ENCODE data around the gene P2RX1. TPM values are rescaled to one million over a fixed set of nuclear protein-coding genes. Genes with fewer than 3 reads are reported as not detected.
A peak's percentile ranks its signal among the peaks of the same experiment; 100 is the strongest.

Gene P2RX1
- total RNA-seq, result 1 to 10 TPM in 3 of 4 donors, under 1 TPM in 1; 0.87 to 8.6 (median 4.9) TPM

DNA sequence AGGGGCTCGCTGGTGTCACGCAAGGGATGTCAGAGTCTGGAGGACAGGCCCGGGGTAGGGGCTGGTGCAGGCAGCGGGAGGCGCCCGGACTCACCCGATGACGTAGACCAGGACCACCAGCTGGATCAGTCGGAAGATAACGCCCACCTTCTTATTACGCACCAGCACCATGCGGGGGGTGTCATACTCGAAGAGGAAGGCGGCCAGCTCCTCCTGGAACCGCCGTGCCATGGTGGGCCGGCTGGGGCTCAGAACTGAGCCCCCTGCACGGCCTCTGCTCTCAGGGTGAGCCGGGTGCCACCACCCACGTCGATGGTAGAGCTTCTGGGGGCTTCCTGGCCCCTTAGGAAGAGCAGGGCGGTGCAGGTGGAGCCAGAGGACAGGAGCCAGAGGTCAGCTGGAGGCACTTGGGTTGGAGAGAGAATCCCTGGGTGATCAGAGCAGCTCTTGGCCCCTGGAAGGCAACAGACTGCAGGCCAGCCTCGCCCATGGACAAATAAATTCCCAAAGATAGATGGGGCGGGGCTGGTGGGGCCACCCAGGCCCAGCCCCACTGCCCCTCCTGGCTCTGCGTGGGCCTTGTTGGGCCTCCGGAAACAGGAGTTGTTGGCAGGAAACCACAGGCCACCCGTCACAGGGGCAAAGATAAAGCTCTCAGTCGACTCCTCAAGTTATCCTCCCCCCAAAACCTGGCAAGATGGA lies at the start of gene P2RX1:
Gene P2RX1, minus strand, starts transcription at position 471 of the 702 bp plus-strand sequence. Its CDS starts 240 bp downstream, at position 231.
- TF ChIP-seq POLR2A (IDR thresholded peaks at IDR 0.05), result peak in 1 of 2 donors; percentile 15
- TF ChIP-seq, protein P1, sequence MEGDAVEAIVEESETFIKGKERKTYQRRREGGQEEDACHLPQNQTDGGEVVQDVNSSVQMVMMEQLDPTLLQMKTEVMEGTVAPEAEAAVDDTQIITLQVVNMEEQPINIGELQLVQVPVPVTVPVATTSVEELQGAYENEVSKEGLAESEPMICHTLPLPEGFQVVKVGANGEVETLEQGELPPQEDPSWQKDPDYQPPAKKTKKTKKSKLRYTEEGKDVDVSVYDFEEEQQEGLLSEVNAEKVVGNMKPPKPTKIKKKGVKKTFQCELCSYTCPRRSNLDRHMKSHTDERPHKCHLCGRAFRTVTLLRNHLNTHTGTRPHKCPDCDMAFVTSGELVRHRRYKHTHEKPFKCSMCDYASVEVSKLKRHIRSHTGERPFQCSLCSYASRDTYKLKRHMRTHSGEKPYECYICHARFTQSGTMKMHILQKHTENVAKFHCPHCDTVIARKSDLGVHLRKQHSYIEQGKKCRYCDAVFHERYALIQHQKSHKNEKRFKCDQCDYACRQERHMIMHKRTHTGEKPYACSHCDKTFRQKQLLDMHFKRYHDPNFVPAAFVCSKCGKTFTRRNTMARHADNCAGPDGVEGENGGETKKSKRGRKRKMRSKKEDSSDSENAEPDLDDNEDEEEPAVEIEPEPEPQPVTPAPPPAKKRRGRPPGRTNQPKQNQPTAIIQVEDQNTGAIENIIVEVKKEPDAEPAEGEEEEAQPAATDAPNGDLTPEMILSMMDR (IDR thresholded peaks at IDR 0.05), result no peak
- no peaks in the 10 kb centered on the region for H3K9me3 ChIP-seq
- no peaks in the 10 kb centered on the region for H3K36me3 ChIP-seq
- peak within 1 kb of the TSS in 2 of 4 donors; percentile 18 to 24 for H3K4me3 ChIP-seq
- peak within 1 kb of the TSS in 3 of 4 donors; percentile 36 to 58 (median 57) for H3K27ac ChIP-seq
- WGBS, 2 donors, result 60 to 75% methylated on average over 19 to 28 of the region's 28 CpGs
- no peak for DNase-seq (ENCODE audit: low spot score in 2 of 2)
- H3K27me3 ChIP-seq, result no peaks in the 10 kb centered on the region
- peaks cover 0 to 34% (median 14%) of the 10 kb centered on the region in 4 donors for H3K4me1 ChIP-seq

DNA sequence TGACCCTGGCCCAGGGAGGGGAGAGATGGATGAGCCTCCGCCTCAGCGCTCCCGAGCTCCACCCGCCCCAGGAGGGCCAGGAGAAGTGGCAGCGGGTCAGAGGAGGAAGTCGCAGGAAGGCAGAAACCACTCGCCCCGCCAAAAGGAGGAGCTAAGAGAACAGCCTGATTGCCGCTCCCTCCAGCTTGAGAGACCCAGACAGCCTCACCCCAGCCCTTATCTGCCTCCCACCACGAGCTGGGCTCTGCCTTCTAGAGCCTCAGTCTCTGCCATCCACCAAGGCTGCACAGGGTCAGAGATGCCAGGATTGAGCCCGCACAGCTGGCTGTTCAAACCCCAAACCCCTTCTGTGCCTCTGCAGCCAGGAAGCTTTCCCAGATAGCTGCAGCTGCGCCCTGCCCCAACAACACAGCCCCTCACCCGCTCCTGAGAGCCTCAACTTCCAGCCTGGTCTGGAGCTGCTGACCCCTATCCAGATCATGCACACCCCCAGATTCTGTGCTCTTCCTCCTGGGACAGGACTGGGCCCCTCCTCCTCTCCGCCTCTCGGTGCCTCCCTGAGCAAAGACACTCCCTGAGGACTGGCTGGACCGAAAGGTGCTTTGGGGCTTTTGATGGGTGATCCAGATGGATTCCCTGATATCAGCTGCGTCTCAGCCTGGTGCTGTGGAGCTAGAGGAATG lies 49.0 kb upstream of the P2RX1 start:
- H3K27me3 ChIP-seq, result peaks cover 0 to 61% of the 10 kb centered on the region in 2 donors
- WGBS, 2 donors, result 16 to 18% methylated on average over 16 to 17 of the region's 17 CpGs
- peaks cover 0 to 31% (median 13%) of the 10 kb centered on the region in 4 donors for H3K4me1 ChIP-seq
- no peaks in the 10 kb centered on the region for H3K9me3 ChIP-seq
- H3K36me3 ChIP-seq, result no peaks in the 10 kb centered on the region
- peak overlapping the region; percentile 3 to 63 (median 40) for H3K4me3 ChIP-seq
- TF ChIP-seq, protein P1 (IDR thresholded peaks at IDR 0.05), result no peak
- no peak for TF ChIP-seq POLR2A (IDR thresholded peaks at IDR 0.05)
- TF ChIP-seq EP300 (IDR thresholded peaks at IDR 0.05), result no peak
- peak overlapping the region in 1 of 4 donors; percentile 80 for H3K27ac ChIP-seq
- DNase-seq (ENCODE audit: low spot score in 2 of 2), result peak; percentile 31

DNA sequence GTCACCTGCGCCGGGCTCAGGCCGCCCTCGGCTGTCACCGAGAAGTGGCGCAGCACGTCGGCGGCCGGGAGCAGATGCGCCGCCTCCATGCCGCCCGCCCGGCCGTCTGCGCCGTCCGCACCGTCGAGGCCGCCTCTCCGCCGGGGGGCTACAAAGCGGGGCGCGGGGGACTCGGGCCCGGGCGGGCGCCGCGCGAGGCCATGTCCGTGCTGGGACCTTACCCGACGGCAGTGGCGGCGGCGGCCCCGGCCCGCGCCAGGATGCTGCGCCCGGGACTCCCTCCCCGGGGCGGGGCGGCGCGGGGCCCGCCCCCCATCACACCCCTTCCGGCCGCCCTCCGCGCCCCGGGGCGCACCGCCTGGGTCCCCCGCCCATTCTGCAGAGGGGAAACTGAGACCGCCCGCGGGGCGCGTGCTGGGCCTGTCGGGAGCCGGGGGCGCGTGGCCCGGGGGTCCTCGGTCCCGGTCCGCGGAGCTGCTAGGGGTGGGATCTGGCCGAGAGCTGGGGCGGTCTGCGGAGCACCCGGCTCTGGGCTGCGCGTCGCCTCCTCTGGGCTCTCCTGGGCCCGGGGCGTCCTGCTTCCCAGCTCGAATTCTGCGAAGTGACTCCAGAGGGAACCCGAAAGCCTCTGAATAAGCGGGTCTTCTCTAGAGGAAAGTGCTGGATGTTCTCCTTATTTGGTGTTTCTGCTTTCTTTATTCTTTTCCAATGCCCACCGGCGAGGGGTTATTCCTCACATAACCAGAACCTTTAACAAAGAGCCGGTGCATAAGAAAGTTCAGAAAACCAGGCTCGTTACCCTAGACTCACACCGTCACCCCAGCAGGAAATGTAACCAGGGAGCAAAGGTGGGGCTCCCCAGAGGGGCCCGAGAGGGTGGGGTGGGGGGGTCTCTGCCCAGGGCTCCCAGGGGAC lies 48.2 kb upstream of the P2RX1 start, which contains the start of gene ATP2A3:
Gene ATP2A3, minus strand, starts transcription at position 235 of the 915 bp plus-strand sequence. Its CDS starts 146 bp downstream, at position 89.
- no peak for DNase-seq (ENCODE audit: low spot score in 2 of 2)
- Histone ChIP-seq H3K4me3 (peak within 1 kb of the TSS; percentile 3 to 63 (median 40)), H3K27ac (peak within 1 kb of the TSS in 1 of 4 donors; percentile 80), H3K4me1 (peaks cover 0 to 35% (median 16%) of the 10 kb centered on the region in 4 donors), H3K9me3 (no peaks in the 10 kb centered on the region), H3K27me3 (peaks cover 0 to 61% of the 10 kb centered on the region in 2 donors), H3K36me3 (no peaks in the 10 kb centered on the region)
- TF ChIP-seq EP300 (IDR thresholded peaks at IDR 0.05), result no peak
- TF ChIP-seq, protein P1 (IDR thresholded peaks at IDR 0.05), result no peak
- TF ChIP-seq POLR2A (IDR thresholded peaks at IDR 0.05), result no peak
- 0 to 1% methylated on average over 26 to 40 of the region's 92 CpGs for WGBS, 2 donors

DNA sequence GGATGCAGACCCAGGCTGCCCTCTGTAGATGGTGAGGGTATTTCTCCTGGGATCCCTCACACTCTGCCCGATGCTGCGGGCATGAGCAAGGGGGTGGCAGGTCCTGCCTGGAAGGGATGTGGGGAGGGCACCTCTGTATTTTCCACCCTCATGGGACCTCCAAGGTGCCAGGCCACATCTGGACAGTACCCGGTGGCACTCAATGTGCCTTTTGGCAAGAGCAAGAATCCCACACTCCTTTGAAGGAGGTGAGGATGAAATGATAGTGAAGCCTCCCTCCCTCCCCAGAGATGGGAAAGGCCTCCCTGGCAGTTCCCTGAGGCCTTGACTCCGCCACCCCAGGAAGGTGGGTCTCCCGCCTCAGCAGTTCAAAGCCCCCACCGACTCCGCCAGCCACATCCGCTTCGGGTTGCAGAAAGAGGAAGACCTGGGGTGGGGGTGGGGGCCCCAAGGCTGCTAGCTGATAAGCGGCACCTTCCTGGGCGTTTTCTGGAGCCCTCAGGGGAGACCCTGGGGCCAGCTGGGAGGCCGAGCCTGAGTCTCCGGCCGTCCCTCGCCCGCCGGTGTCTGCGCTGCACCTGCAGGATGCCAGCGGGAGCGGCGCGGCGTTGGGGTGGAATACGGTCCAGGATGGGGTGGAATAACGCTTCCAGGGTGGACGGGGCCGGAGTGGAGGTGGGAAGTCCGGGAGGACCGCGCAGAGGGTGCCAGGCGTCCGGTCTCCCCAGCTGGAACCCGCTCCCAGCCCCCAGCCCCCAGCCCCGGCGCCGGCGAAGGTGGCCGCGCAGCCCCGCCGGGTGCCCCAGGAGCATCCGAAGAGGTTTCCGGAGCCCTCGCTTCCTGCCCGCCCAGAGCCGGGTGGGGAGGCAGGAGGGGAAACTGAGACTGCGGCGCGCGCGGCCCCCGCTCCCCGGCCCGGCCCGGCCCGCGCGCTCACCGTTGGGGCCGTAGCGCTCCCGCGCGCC lies 47.3 kb upstream of the P2RX1 start:
- TF ChIP-seq, protein P1 (IDR thresholded peaks at IDR 0.05), result no peak
- Histone ChIP-seq H3K27ac (peak overlapping the region in 1 of 4 donors; percentile 74), H3K27me3 (peaks cover 0 to 61% of the 10 kb centered on the region in 2 donors), H3K4me1 (peaks cover 0 to 38% (median 16%) of the 10 kb centered on the region in 4 donors), H3K36me3 (no peaks in the 10 kb centered on the region), H3K4me3 (peak overlapping the region in 3 of 4 donors; percentile 28 to 63 (median 52)), H3K9me3 (no peaks in the 10 kb centered on the region)
- DNase-seq (ENCODE audit: low spot score in 2 of 2), result no peak
- 6 to 11% methylated on average over 20 to 39 of the region's 64 CpGs for WGBS, 2 donors
